Esophagus muscularis mucosa (tissue), 4 donors: ENCODE data around the gene TUBGCP2. TPM values are rescaled to one million over a fixed set of nuclear protein-coding genes. Genes with fewer than 3 reads are reported as not detected.

Source experiments
- DNase-seq: peaks from one replicate; pipeline ENCODE4 v3.0.0-alpha.2; 2017; ENCODE audit errors: extremely low spot score
- H3K27ac ChIP-seq, 4 donors: fragments of 200-600 bp; sonication (generic); replicated peaks in 1 of 4; 1 replicate in 3 of 4; 2 replicates in 1 of 4; pipeline ENCODE4 v1.5.1; 2016 to 2019; ENCODE audit warnings: mild to moderate bottlenecking in 1 of 4
- H3K27me3 ChIP-seq, 4 donors: fragments of 200-600 bp; sonication (generic); one replicate each; pipeline versions ENCODE4 v1.5.1 to v1.6.0; 2016 to 2019
- H3K36me3 ChIP-seq, 4 donors: fragments of 200-600 bp; sonication (generic); one replicate each; pipeline ENCODE4 v1.5.1; 2016 to 2019
- H3K4me1 ChIP-seq, 4 donors: fragments of 200-600 bp; sonication (generic); one replicate each; pipeline ENCODE4 v1.5.1; 2016 to 2019
- H3K4me3 ChIP-seq, 4 donors: fragments of 200-600 bp; sonication (generic); 1 replicate in 2 of 4; 2 replicates in 2 of 4; pipeline ENCODE4 v1.5.1; 2016 to 2019; ENCODE audit warnings: mild to moderate bottlenecking in 4 of 4, moderate library complexity in 1 of 4
- H3K9me3 ChIP-seq, 4 donors: fragments of 200-600 bp; sonication (generic); 1 replicate in 3 of 4; 2 replicates in 1 of 4; pipeline ENCODE4 v1.5.1; 2016 to 2019
- EP300 ChIP-seq: sonication (generic); formaldehyde crosslinking; IDR thresholded peaks from one replicate; pipeline ENCODE4 v1.6.1; 2017; ENCODE audit warnings: antibody characterized with exemption
- POLR2A ChIP-seq: fragments of 450-650 bp; IDR thresholded peaks from one replicate; pipeline ENCODE4 v1.6.1; 2017; ENCODE audit warnings: antibody characterized with exemption, moderate library complexity, mild to moderate bottlenecking, low read depth
- POLR2AphosphoS5 ChIP-seq, 2 donors: sonication (generic); formaldehyde crosslinking; IDR thresholded peaks; one replicate each; pipeline ENCODE4 v1.6.1; 2017; ENCODE audit warnings: antibody characterized with exemption in 2 of 2
- WGBS: methylation state at CpG from one replicate; pipeline ENCODE4 v1.1.5; 2018; 5-methylcytosine and 5-hydroxymethylcytosine counted together
- intact Hi-C: fragments of 100-400 bp; cut with DNase I; formaldehyde crosslinking; loops from one replicate; pipeline ENCODE4 v1.15.1; 2023
- total RNA-seq, 4 donors: library from RNA; depleted of rRNA; stranded (reverse); fragments of >200 nt; gene quantifications; one replicate each; pipeline versions ENCODE4 v1.1.0 to v1.2.1, GENCODE V29; 2016
- TF ChIP-seq, protein P1 (sequence below), 3 experiments: fragments of 200-600 bp in 2 of 3; fragments of 450-650 bp in 1 of 3; sonication (generic) in 2 of 3; IDR thresholded peaks; one replicate each; pipeline ENCODE4 v1.5.1; 2017 to 2019; ENCODE audit warnings: antibody characterized with exemption in 3 of 3, mild to moderate bottlenecking in 2 of 3, moderate library complexity in 1 of 3

TUBGCP2 gene
- total RNA-seq, 4 donors from 2014 or later, result 30.2 to 54.4 (median 39.0) TPM

DNA sequence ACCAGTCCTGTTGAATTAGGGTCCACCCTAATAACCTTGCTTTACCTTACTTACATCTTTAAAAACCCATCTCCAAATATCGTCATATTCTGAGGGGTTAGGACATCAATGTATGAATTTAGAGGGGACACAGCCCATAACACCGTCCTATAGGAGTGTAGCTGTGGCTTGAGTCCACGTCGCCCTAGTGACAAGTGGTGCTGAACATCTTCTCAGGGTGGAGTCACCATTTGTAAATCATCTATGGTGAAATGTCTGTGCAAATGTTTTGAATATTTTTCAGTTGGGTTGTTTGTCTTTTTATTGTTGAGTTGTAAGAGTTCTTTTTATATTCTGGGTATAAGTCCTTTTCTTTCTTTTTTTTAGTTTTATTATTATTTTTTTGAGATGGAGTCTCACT lies 33.3 kb upstream of the TUBGCP2 start:
- Histone ChIP-seq H3K4me3 (no peak overlapping the region), H3K9me3 (no peaks in the 10 kb centered on the region), H3K27ac (no peak overlapping the region), H3K36me3 (no peaks in the 10 kb centered on the region), H3K4me1 (peaks cover 0 to 8% (median 0%) of the 10 kb centered on the region in 4 donors), H3K27me3 (peaks cover 0 to 97% (median 23%) of the 10 kb centered on the region in 4 donors)
- no peak for TF ChIP-seq EP300
- TF ChIP-seq POLR2AphosphoS5 (IDR thresholded peaks at IDR 0.05), result no peak
- TF ChIP-seq, protein P1, sequence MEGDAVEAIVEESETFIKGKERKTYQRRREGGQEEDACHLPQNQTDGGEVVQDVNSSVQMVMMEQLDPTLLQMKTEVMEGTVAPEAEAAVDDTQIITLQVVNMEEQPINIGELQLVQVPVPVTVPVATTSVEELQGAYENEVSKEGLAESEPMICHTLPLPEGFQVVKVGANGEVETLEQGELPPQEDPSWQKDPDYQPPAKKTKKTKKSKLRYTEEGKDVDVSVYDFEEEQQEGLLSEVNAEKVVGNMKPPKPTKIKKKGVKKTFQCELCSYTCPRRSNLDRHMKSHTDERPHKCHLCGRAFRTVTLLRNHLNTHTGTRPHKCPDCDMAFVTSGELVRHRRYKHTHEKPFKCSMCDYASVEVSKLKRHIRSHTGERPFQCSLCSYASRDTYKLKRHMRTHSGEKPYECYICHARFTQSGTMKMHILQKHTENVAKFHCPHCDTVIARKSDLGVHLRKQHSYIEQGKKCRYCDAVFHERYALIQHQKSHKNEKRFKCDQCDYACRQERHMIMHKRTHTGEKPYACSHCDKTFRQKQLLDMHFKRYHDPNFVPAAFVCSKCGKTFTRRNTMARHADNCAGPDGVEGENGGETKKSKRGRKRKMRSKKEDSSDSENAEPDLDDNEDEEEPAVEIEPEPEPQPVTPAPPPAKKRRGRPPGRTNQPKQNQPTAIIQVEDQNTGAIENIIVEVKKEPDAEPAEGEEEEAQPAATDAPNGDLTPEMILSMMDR (IDR thresholded peaks at IDR 0.05), result no peak
- TF ChIP-seq POLR2A, result no peak
- 88% methylated on average over 4 of the region's 4 CpGs for WGBS
- intact Hi-C loops, result no loop called here
- no peak for DNase-seq

- no peaks in the 10 kb centered on the region for H3K36me3 ChIP-seq
- no peak overlapping the region for H3K27ac ChIP-seq
- peaks cover 20 to 25% (median 21%) of the 10 kb centered on the region in 4 donors for H3K4me1 ChIP-seq
- intact Hi-C loops, result loop anchor here (10.0 kb wide), 1 partner anchor 155 kb away; no protein-coding TSS in a partner anchor
- no peaks in the 10 kb centered on the region for H3K9me3 ChIP-seq
- H3K27me3 ChIP-seq, result peaks cover 11 to 97% (median 36%) of the 10 kb centered on the region in 4 donors
- no peak for TF ChIP-seq EP300
- TF ChIP-seq POLR2A, result no peak
- TF ChIP-seq, protein P1 (IDR thresholded peaks at IDR 0.05), result no peak
- TF ChIP-seq POLR2AphosphoS5 (IDR thresholded peaks at IDR 0.05), result no peak
- 86% methylated on average over 13 of the region's 13 CpGs for WGBS
- no peak for DNase-seq
- no peak overlapping the region for H3K4me3 ChIP-seq
These were observed 31.2 kb upstream of the TUBGCP2 start for GRCh38 chr10:133339708-133340380.

- 91% methylated on average over 10 of the region's 10 CpGs for WGBS
- no peak for DNase-seq
- intact Hi-C loops, result loop anchor here (10.0 kb wide), 1 partner anchor 156 kb away; no protein-coding TSS in a partner anchor
These were observed 29.7 kb upstream of the TUBGCP2 start for GRCh38 chr10:133338080-133339071.

DNA sequence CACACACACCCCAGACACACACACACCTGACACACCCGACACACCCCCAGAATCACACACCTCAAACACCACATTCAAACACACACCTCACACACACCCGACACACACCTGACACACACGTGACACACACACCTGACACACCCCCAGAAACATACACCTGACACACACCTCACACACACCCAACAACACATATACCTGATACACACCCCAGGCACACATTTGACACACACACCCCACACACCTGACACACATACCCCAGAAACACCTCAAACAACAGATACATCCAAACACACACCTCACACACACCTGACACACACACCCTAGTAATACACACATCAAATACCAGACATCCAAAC lies 28.7 kb upstream of the TUBGCP2 start:
- TF ChIP-seq POLR2AphosphoS5 (IDR thresholded peaks at IDR 0.05) (no peak), POLR2A (no peak), EP300 (no peak)
- TF ChIP-seq, protein P1 (IDR thresholded peaks at IDR 0.05), result no peak
- 81% methylated on average over 3 of the region's 3 CpGs for WGBS
- Histone ChIP-seq H3K36me3 (no peaks in the 10 kb centered on the region), H3K27me3 (peaks cover 11 to 90% (median 39%) of the 10 kb centered on the region in 4 donors), H3K9me3 (no peaks in the 10 kb centered on the region), H3K4me3 (no peak overlapping the region), H3K4me1 (peaks cover 22 to 28% (median 24%) of the 10 kb centered on the region in 4 donors), H3K27ac (no peak overlapping the region)
- intact Hi-C loops, result loop anchor here (10.0 kb wide), 1 partner anchor 157 kb away; no protein-coding TSS in a partner anchor
- no peak for DNase-seq

More at GRCh38 chr10:133338080-133339071, 29.7 kb upstream of the TUBGCP2 start:
- TF ChIP-seq EP300, result no peak
- no peak for TF ChIP-seq POLR2A
- TF ChIP-seq POLR2AphosphoS5 (IDR thresholded peaks at IDR 0.05), result no peak
- TF ChIP-seq, protein P1 (IDR thresholded peaks at IDR 0.05), result no peak
- H3K27ac ChIP-seq, result no peak overlapping the region
- H3K27me3 ChIP-seq, result peaks cover 11 to 90% (median 40%) of the 10 kb centered on the region in 4 donors
- H3K4me3 ChIP-seq, result no peak overlapping the region
- peaks cover 22 to 28% (median 24%) of the 10 kb centered on the region in 4 donors for H3K4me1 ChIP-seq
- no peaks in the 10 kb centered on the region for H3K9me3 ChIP-seq
- H3K36me3 ChIP-seq, result no peaks in the 10 kb centered on the region
